ENCODE data around the gene HAUS2.
"Not testable (repeated sequence)": the region's sequence is repeated elsewhere in the genome, so short reads cannot be mapped to it uniquely, and the experiment has no call there.

HAUS2 gene

GRCh38 chr15:42576040-42576594, 27.5 kb downstream of the HAUS2 start:
- no peak for FAIRE-seq

DNA sequence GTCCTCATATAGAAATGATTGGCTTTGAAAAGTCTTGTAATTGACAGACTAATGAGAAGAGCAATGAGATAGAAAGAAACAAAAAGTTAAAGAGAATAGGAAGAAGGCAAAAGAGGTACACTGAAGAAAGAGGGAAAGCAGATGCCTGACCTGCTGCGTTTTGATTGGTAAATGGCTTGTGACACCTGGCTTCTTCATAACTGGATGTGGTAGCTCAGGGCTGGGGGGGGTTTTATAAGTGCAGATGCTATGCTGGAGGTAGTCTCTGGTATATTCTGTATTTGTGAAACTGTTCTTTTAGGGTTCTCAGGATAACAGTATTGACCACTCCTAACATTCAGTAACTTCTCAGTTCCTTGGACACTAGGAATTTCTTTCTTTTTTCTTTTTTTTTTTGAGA, 28.1 kb downstream of the HAUS2 start:
- no peak for FAIRE-seq

DNA sequence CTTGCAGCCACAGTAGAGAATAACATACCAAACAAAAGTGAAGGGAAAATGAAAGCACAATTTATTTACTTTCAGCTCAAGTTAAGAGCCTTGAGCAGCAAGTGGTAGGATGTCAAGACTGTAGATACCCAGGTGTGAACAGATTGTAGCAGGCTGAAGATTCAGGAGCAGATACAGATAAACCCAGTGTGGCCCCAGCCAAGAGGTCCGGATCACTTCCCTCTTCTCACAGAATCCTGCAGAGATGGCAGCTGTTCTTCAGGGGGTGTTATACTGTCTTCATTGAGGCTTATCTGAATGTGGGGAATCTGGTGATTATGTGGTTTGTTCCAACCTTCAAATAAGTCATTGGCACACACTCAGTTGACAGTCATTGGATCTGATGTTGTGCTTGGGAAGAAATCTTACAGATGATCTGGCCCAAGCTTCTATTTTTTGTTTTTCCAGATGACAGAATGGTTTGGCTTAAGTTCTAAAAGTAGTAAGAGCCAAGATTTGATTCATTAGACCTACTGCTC, 28.9 kb downstream of the HAUS2 start:
- FAIRE-seq, result no peak

- no peak for FAIRE-seq
Measured at GRCh38 chr15:42578984-42579537, 30.4 kb downstream of the HAUS2 start.

GRCh38 chr15:42581272-42581730, 32.7 kb downstream of the HAUS2 start:
- FAIRE-seq, result no peak

DNA sequence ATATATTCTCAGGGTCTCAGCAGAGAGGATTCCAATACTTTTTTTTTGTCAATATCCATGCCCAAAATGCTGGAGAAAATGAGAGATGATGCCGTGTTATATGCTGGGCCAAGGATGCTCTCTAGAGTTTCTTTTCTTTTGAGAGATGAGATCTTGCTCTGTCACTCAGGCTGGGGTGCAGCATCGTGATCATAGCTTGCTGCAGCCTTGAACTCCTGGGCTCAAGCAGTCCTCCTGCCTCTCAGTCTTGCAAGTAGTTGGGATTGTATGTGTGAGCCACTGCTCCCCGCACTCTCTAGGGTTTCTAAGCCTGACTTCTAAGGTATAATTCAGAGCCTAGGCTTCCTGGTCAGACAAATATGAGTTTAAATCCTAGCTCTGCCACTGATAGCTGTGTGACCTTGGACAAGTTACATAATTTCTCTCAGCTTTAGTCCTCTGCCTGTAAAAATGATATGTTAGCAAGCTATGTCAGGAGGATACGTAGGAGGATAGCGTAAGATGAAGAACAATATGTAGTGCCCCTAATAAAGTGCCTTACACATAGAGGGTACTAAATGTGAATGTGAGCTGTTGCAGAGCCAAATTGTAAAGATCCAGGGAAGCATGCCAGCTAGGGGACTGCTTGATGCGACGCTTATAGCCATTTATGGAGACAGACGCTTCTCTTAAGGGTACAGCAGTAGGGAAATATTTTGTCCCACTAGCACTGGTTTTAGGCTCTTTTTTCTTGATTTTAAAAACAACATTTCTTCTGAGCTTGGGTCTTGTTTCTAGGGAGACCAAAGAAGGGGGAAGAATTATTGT, 34.1 kb downstream of the HAUS2 start:
- FAIRE-seq, result no peak

- no peak for FAIRE-seq
Measured at GRCh38 chr15:42584031-42584765, 35.6 kb downstream of the HAUS2 start.

GRCh38 chr15:42590619-42591237, 42.1 kb downstream of the HAUS2 start:
- FAIRE-seq, result no peak

GRCh38 chr15:42591238-42591934, 42.7 kb downstream of the HAUS2 start:
- no peak for FAIRE-seq

- no peak for FAIRE-seq
Measured at GRCh38 chr15:42592716-42593115, 44.1 kb downstream of the HAUS2 start.

GRCh38 chr15:42593143-42593542, 44.5 kb downstream of the HAUS2 start:
- FAIRE-seq, result no peak

DNA sequence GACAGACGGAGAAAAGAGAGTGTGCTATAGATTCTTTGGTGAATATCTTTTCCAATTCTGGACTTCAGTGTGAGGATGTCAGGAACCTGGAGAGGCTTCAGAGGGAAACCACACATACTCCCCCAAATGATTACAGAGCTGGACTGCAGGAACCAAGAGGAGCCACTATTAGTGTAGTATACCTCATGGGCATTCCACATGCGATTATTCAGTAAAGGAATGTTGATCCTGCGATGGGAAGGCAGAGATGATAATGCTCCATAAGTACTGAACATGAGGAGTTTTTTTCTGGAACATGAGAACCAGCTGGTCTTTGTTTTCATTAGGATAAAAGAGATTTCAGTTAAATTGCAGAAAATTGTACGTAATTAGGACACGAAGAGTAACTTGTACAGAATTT, 45.5 kb downstream of the HAUS2 start:
- no peak for FAIRE-seq

GRCh38 chr15:42595626-42596240, 47.1 kb downstream of the HAUS2 start:
- FAIRE-seq, result no peak

DNA sequence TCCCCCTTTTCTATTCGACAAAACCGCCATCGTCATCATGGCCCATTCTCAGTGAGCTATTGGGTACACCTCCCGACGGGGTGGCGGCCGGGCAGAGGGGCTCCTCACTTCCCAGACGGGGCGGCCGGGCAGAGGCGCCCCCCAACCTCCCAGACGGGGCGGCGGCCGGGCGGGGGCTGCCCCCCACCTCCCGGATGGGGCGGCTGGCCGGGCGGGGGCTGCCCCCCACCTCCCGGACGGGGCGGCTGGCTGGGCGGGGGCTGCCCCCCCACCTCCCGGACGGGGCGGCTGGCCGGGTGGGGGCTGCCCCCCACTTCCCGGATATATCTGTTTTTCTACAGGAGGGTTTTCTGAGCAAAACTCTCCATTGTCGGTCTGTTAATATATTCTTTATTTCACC, 52.7 kb downstream of the HAUS2 start:
- FAIRE-seq, result not testable (repeated sequence)

DNA sequence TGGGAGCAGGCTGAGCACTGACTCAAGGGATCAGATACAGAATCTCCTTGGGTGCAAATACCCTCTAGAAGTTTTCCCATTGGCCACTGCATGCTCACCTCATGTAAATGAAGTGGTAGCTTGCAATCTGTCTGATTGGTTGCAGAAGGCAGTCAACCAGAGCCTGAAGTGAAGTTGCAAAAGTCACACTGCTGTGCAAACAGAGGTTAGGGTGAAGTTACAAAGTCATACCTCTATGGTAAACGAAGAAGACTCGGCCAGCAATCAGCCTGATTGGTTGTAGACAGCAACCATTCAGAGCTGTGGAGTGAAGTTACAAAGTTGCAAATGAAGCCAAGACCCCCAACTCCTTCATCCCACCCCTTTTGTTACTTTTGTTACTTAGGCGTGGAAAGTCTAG, 53.9 kb downstream of the HAUS2 start:
- no peak for FAIRE-seq

- no peak for FAIRE-seq
Measured at GRCh38 chr15:42603978-42604377, 55.3 kb downstream of the HAUS2 start.

GRCh38 chr15:42604894-42605744, 56.5 kb downstream of the HAUS2 start:
- no peak for FAIRE-seq

DNA sequence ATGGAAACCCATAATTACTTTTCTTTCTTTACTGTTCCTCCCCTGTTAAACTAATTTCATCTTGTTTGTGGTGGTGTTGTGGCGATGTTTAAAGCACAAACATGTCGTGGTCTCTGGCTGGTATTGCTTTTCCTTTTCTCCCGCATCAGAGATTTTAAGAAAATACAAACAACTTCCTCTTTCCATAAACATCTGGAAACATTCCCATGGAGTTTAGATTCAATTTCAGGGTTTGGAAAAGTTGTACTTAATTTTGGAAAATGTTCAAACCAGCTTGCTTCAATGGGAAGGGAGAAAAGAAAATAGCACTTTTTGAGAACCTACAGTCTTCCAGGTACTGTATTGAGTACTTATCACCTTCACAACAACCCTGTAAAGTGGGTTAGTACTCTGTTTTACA, 57.2 kb downstream of the HAUS2 start:
- FAIRE-seq, result no peak

GRCh38 chr15:42608110-42608531, 59.5 kb downstream of the HAUS2 start:
- no peak for FAIRE-seq

GRCh38 chr15:42608752-42609488, 60.3 kb downstream of the HAUS2 start:
- FAIRE-seq, result no peak
